GM19193 (cell line): ENCODE results near the gene PDE2A.

Experiments
- POLR2A ChIP-seq: IDR thresholded peaks from 4 replicates; pipeline ENCODE4 v1.6.1; 2011; ENCODE audit not compliant: insufficient read depth, insufficient read length; ENCODE audit errors: extremely low read depth

The PDE2A gene

GRCh38 chr11:72583616-72584292, 90.5 kb downstream of the PDE2A start:
- TF ChIP-seq POLR2A, result no peak

GRCh38 chr11:72583177-72583553, 91.1 kb downstream of the PDE2A start:
- no peak for TF ChIP-seq POLR2A

- TF ChIP-seq POLR2A, result no peak
These were observed 91.7 kb downstream of the PDE2A start for GRCh38 chr11:72582206-72583176.

GRCh38 chr11:72581067-72581466, 93.2 kb downstream of the PDE2A start:
- TF ChIP-seq POLR2A, result no peak

GRCh38 chr11:72580642-72580950, 93.6 kb downstream of the PDE2A start:
- TF ChIP-seq POLR2A, result no peak

GRCh38 chr11:72579816-72580641, 94.2 kb downstream of the PDE2A start:
- no peak for TF ChIP-seq POLR2A

GRCh38 chr11:72578991-72579815, 95.0 kb downstream of the PDE2A start:
- no peak for TF ChIP-seq POLR2A

GRCh38 chr11:72578566-72578965, 95.7 kb downstream of the PDE2A start:
- TF ChIP-seq POLR2A, result no peak

GRCh38 chr11:72578051-72578450, 96.2 kb downstream of the PDE2A start:
- TF ChIP-seq POLR2A, result no peak

- no peak for TF ChIP-seq POLR2A
These were observed 96.9 kb downstream of the PDE2A start for GRCh38 chr11:72577271-72577721.

- no peak for TF ChIP-seq POLR2A
These were observed 97.6 kb downstream of the PDE2A start for GRCh38 chr11:72576661-72577060.

- TF ChIP-seq POLR2A, result no peak
These were observed 98.0 kb downstream of the PDE2A start for GRCh38 chr11:72576243-72576595.

- no peak for TF ChIP-seq POLR2A
These were observed 98.5 kb downstream of the PDE2A start for GRCh38 chr11:72575533-72576242.
